CD14-positive monocyte (primary cell): ENCODE data around the gene NPAS2. TPM values are rescaled to one million over a fixed set of nuclear protein-coding genes. Genes with fewer than 3 reads are reported as not detected.

Source experiments
- DNase-seq, 3 donors: peaks; one replicate each; pipeline ENCODE4 v3.0.0-alpha.2; 2011 to 2022
- H2AFZ ChIP-seq: 2 replicates; pipeline ENCODE4 v1.6.0; 2012; ENCODE audit warnings: mild to moderate bottlenecking, low read depth, low read length, inconsistent platforms; ENCODE audit not compliant: insufficient read depth, poor library complexity, severe bottlenecking
- H3K27ac ChIP-seq, 2 donors: 1 replicate in 1 of 2; 2 replicates in 1 of 2; pipeline ENCODE4 v1.5.1; 2012 to 2013; ENCODE audit warnings: low read length in 2 of 2, control low read depth in 1 of 2, inconsistent platforms in 1 of 2, low read depth in 1 of 2, mild to moderate bottlenecking in 1 of 2
- H3K27me3 ChIP-seq, 2 donors: one replicate each; pipeline versions ENCODE4 v1.6.0 to v1.6.1; 2011 to 2013; ENCODE audit warnings: low read length in 2 of 2; ENCODE audit not compliant: control insufficient read depth in 2 of 2, insufficient read depth in 2 of 2
- H3K36me3 ChIP-seq, 2 donors: replicated peaks in 1 of 2; 1 replicate in 1 of 2; 2 replicates in 1 of 2; pipeline versions ENCODE4 v1.5.1 to v1.6.1; 2012 to 2013; ENCODE audit warnings: low read length in 2 of 2, control low read depth in 1 of 2, inconsistent platforms in 1 of 2, mild to moderate bottlenecking in 1 of 2; ENCODE audit not compliant: insufficient read depth in 2 of 2, control insufficient read depth in 1 of 2
- H3K4me1 ChIP-seq, 2 donors: 1 replicate in 1 of 2; 2 replicates in 1 of 2; pipeline versions ENCODE4 v1.5.1 to v1.6.1; 2012 to 2013; ENCODE audit warnings: low read length in 2 of 2, control low read depth in 1 of 2, inconsistent platforms in 1 of 2, mild to moderate bottlenecking in 1 of 2, moderate library complexity in 1 of 2; ENCODE audit not compliant: insufficient read depth in 2 of 2, control insufficient read depth in 1 of 2
- H3K4me2 ChIP-seq: replicated peaks from 2 replicates; pipeline ENCODE3; 2012; ENCODE audit warnings: low read length, moderate library complexity, mild to moderate bottlenecking; ENCODE audit not compliant: poor library complexity, severe bottlenecking; ENCODE audit errors: extremely low read depth
- H3K4me3 ChIP-seq, 3 experiments: fragments of 200-600 bp in 1 of 3; sonication (generic) in 1 of 3; replicated peaks in 1 of 3; 1 replicate in 2 of 3; 2 replicates in 1 of 3; pipeline ENCODE4 v1.5.1; 2011 to 2013; ENCODE audit warnings: low read length in 3 of 3, mild to moderate bottlenecking in 3 of 3, control low read depth in 2 of 3, low read depth in 2 of 3, inconsistent platforms in 1 of 3, moderate library complexity in 1 of 3
- H3K79me2 ChIP-seq: 2 replicates; pipeline ENCODE4 v1.6.0; 2012; ENCODE audit warnings: mild to moderate bottlenecking, control low read depth, inconsistent platforms, low read length, moderate library complexity; ENCODE audit not compliant: insufficient read depth
- H3K9ac ChIP-seq: 2 replicates; pipeline ENCODE4 v1.6.0; 2017; ENCODE audit warnings: low read length, mild to moderate bottlenecking; ENCODE audit not compliant: insufficient read depth, poor library complexity, severe bottlenecking
- H3K9me3 ChIP-seq, 2 donors: replicated peaks in 1 of 2; 1 replicate in 1 of 2; 2 replicates in 1 of 2; pipeline versions ENCODE4 v1.5.1 to v1.6.1; 2012 to 2013; ENCODE audit warnings: low read length in 2 of 2, control low read depth in 1 of 2; ENCODE audit not compliant: control insufficient read depth in 1 of 2, insufficient read depth in 1 of 2
- H4K20me1 ChIP-seq: 2 replicates; pipeline ENCODE4 v1.6.0; 2012; ENCODE audit warnings: mild to moderate bottlenecking, low read length, control low read depth, moderate library complexity; ENCODE audit not compliant: insufficient read depth
- H3K27ac Mint-ChIP-seq, 7 donors: one replicate each; pipeline ENCODE4 v1.8.0; 2020; ENCODE audit warnings: mild to moderate bottlenecking in 7 of 7, mixed read lengths in 7 of 7, moderate library complexity in 6 of 7, inconsistent platforms in 2 of 7
- H3K27me3 Mint-ChIP-seq, 3 donors: one replicate each; pipeline ENCODE4 v1.8.0; 2021 to 2022; ENCODE audit warnings: low read depth in 3 of 3, mild to moderate bottlenecking in 3 of 3, mixed read lengths in 3 of 3, moderate library complexity in 3 of 3, inconsistent platforms in 1 of 3
- H3K36me3 Mint-ChIP-seq, 2 donors: one replicate each; pipeline ENCODE4 v1.8.0; 2020; ENCODE audit warnings: mixed read lengths in 2 of 2, inconsistent platforms in 1 of 2, mild to moderate bottlenecking in 1 of 2
- H3K4me1 Mint-ChIP-seq: one replicate; pipeline ENCODE4 v1.8.0; 2020; ENCODE audit warnings: mild to moderate bottlenecking, mixed read lengths
- H3K4me3 Mint-ChIP-seq, 2 donors: one replicate each; pipeline ENCODE4 v1.8.0; 2020; ENCODE audit warnings: mild to moderate bottlenecking in 2 of 2, mixed read lengths in 2 of 2, moderate library complexity in 1 of 2
- H3K9me3 Mint-ChIP-seq, 7 donors: one replicate each; pipeline ENCODE4 v1.8.0; 2020 to 2022; ENCODE audit warnings: mixed read lengths in 7 of 7, mild to moderate bottlenecking in 6 of 7, moderate library complexity in 6 of 7, inconsistent platforms in 2 of 7
- WGBS: methylation state at CpG from one replicate; pipeline ENCODE4 v1.1.5; 2013; ENCODE audit warnings: missing lambda C conversion rate; ENCODE audit not compliant: insufficient coverage; 5-methylcytosine and 5-hydroxymethylcytosine counted together
- intact Hi-C, 2 donors: fragments of 100-400 bp; cut with micrococcal nuclease; formaldehyde crosslinking; loops; one replicate each; pipeline versions ENCODE4 v1.15.0 to v1.15.1; 2023
- polyA plus RNA-seq, 3 donors: library from polyadenylated mRNA; depleted of rRNA in 1 of 3; unstranded in 2 of 3; stranded (reverse) in 1 of 3; fragments of 300-500 nt in 2 of 3; fragments of >200 nt in 1 of 3; fragmentation: Illumina TruSeq in 2 of 3; gene quantifications; 1 replicate in 2 of 3; 2 replicates in 1 of 3; pipeline ENCODE4 v1.2.3, GENCODE V29; 2012 to 2021
- TF ChIP-seq, protein P1 (sequence below): fragments of 200-600 bp; IDR thresholded peaks from one replicate; pipeline ENCODE4 v1.8.0; 2022; ENCODE audit warnings: antibody characterized with exemption, mild to moderate bottlenecking

NPAS2 gene
- polyA plus RNA-seq, 3 donors, result not detected

DNA sequence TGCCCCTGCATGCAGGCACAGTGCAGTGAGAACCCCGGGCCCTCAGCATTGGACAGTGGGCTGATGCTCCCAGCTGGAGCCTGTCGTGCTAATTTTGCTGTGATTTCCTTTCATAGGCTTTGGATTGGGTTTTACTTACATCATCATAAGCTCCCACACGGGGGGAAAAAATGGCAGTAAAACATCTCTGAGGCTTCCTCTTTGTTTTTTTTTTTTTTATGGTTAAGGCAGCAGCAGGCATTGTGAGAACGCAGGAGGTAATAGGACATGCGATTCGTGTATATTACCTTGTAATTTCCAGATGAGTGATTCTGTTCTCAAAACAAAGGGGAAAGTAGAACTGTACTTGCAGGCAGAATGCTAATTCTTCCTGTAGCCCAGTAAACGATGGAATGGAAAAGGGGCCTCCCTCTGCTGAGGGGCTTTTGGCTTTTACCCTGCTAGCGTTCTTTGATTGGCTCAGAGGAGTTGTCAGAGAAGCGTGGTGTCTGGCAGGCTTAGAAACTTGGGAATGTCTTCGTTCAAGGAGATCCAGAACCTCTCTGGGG is 89.7 kb downstream of the NPAS2 start:
- Histone ChIP-seq H3K4me2 (no peak overlapping the region), H2AFZ (no peak overlapping the region), H4K20me1 (no peaks in the 10 kb centered on the region), H3K9ac (no peak overlapping the region), H3K27ac (no peak overlapping the region), H3K79me2 (no peaks in the 10 kb centered on the region), H3K9me3 (no peaks in the 10 kb centered on the region), H3K4me3 (no peak overlapping the region), H3K36me3 (no peaks in the 10 kb centered on the region), H3K4me1 (no peaks in the 10 kb centered on the region), H3K27me3 (peaks cover 0 to 4% of the 10 kb centered on the region in 2 donors)
- intact Hi-C loops, result no loop called here
- no peak for DNase-seq
- Mint-ChIP-seq H3K36me3 (no peaks in the 10 kb centered on the region), H3K27me3 (peaks cover 0 to 13% (median 2%) of the 10 kb centered on the region in 3 donors), H3K9me3 (peaks cover 0 to 5% (median 0%) of the 10 kb centered on the region in 7 donors), H3K4me1 (no peaks in the 10 kb centered on the region), H3K27ac (no peak overlapping the region), H3K4me3 (no peak overlapping the region)
- WGBS, result 75% methylated on average over 4 of the region's 10 CpGs
- TF ChIP-seq, protein P1, sequence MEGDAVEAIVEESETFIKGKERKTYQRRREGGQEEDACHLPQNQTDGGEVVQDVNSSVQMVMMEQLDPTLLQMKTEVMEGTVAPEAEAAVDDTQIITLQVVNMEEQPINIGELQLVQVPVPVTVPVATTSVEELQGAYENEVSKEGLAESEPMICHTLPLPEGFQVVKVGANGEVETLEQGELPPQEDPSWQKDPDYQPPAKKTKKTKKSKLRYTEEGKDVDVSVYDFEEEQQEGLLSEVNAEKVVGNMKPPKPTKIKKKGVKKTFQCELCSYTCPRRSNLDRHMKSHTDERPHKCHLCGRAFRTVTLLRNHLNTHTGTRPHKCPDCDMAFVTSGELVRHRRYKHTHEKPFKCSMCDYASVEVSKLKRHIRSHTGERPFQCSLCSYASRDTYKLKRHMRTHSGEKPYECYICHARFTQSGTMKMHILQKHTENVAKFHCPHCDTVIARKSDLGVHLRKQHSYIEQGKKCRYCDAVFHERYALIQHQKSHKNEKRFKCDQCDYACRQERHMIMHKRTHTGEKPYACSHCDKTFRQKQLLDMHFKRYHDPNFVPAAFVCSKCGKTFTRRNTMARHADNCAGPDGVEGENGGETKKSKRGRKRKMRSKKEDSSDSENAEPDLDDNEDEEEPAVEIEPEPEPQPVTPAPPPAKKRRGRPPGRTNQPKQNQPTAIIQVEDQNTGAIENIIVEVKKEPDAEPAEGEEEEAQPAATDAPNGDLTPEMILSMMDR, result no peak

DNA sequence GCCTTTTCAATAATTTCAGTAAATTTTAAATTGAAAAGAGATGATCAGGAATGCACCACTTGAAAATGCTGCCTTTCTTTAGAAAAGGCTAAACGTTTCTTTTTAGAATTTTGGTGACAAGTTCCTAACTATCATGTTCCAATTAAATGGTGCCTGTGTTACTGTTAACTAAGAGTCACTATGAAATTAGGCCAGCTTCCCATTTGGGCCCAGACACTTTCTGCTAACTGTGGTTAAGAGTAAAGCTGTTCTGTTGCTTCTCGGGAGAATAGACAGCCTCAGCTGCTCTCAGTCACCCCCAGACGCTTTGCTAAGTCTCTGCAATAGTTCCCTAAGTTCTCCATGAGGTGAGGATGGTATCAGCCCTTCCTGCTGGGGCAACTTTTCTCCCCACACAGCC is 90.2 kb downstream of the NPAS2 start:
- 83% methylated on average over 1 of the region's 3 CpGs for WGBS
- no peak overlapping the region for H3K27ac Mint-ChIP-seq

More for the DNA sequence above, 90.2 kb downstream of the NPAS2 start:
- H2AFZ ChIP-seq, result no peak overlapping the region
- H4K20me1 ChIP-seq, result no peaks in the 10 kb centered on the region
- H3K4me1 Mint-ChIP-seq, result no peaks in the 10 kb centered on the region
- no peaks in the 10 kb centered on the region for H3K79me2 ChIP-seq
- TF ChIP-seq, protein P1, result no peak
- no peak for DNase-seq
- H3K4me2 ChIP-seq, result no peak overlapping the region
- H3K27ac ChIP-seq, result no peak overlapping the region
- no peak overlapping the region for H3K4me3 ChIP-seq
- H3K36me3 Mint-ChIP-seq, result no peaks in the 10 kb centered on the region
- peaks cover 0 to 13% (median 2%) of the 10 kb centered on the region in 3 donors for H3K27me3 Mint-ChIP-seq
- no peaks in the 10 kb centered on the region for H3K36me3 ChIP-seq
- H3K4me3 Mint-ChIP-seq, result no peak overlapping the region
- H3K9me3 ChIP-seq, result peaks cover 0 to 5% of the 10 kb centered on the region in 2 donors
- no peaks in the 10 kb centered on the region for H3K4me1 ChIP-seq
- H3K27me3 ChIP-seq, result peaks cover 0 to 4% of the 10 kb centered on the region in 2 donors
- H3K9me3 Mint-ChIP-seq, result peaks cover 0 to 7% (median 0%) of the 10 kb centered on the region in 7 donors
- H3K9ac ChIP-seq, result no peak overlapping the region
- intact Hi-C loops, result no loop called here
